HEK293T (cell line): Measurements from ENCODE around the gene CCNH.

Source experiments
- CTCF ChIA-PET: fragments of 350-600 bp; formaldehyde crosslinking; extraction: SDS; loops from one replicate; lab custom pipeline; 2021; ENCODE audit warnings: antibody characterized with exemption, inconsistent platforms; lab: Yijun Ruan, JAX
- POLR2A ChIA-PET: fragments of 350-600 bp; formaldehyde crosslinking; extraction: SDS; loops from one replicate; lab custom pipeline; 2020; ENCODE audit warnings: antibody characterized with exemption, inconsistent platforms; lab: Yijun Ruan, JAX
- DNase-seq: peaks from one replicate; pipeline ENCODE4 v3.0.0; 2012; ENCODE audit warnings: mixed read lengths; ENCODE audit errors: extremely low spot score
- ARNT ChIP-seq: fragments of 450-650 bp; IDR thresholded peaks from 2 replicates; pipeline ENCODE4 v1.6.1; 2017; ENCODE audit warnings: mild to moderate bottlenecking
- BHLHE40 ChIP-seq: fragments of 450-650 bp; IDR thresholded peaks from 2 replicates; pipeline ENCODE4 v1.6.1; 2016; ENCODE audit warnings: mild to moderate bottlenecking, moderate library complexity, borderline replicate concordance
- CTBP1 ChIP-seq: fragments of 450-650 bp; IDR thresholded peaks from 2 replicates; pipeline ENCODE4 v1.6.1; 2016; ENCODE audit warnings: borderline replicate concordance
- ELF4 ChIP-seq: fragments of 450-650 bp; IDR thresholded peaks from 2 replicates; pipeline ENCODE4 v1.6.1; 2017; ENCODE audit warnings: antibody characterized with exemption
- FOXA1 ChIP-seq: fragments of 450-650 bp; IDR thresholded peaks from 2 replicates; pipeline ENCODE4 v1.6.1; 2016; ENCODE audit warnings: mild to moderate bottlenecking
- FOXK2 ChIP-seq: fragments of 450-650 bp; IDR thresholded peaks from 2 replicates; pipeline ENCODE4 v1.6.1; 2016; ENCODE audit warnings: mild to moderate bottlenecking
- FOXM1 ChIP-seq: fragments of 450-650 bp; IDR thresholded peaks from 2 replicates; pipeline ENCODE4 v1.6.1; 2017; ENCODE audit warnings: mild to moderate bottlenecking, borderline replicate concordance
- HDGF ChIP-seq: fragments of 450-650 bp; IDR thresholded peaks from 2 replicates; pipeline ENCODE4 v1.6.1; 2017; ENCODE audit warnings: antibody characterized with exemption, borderline replicate concordance
- L3MBTL2 ChIP-seq: fragments of 450-650 bp; conservative IDR thresholded peaks from 2 replicates; pipeline ENCODE4 v1.6.1; 2016; ENCODE audit warnings: mild to moderate bottlenecking
- LEF1 ChIP-seq: fragments of 450-650 bp; IDR thresholded peaks from 2 replicates; pipeline ENCODE4 v1.6.1; 2017; ENCODE audit warnings: mild to moderate bottlenecking, borderline replicate concordance
- NFRKB ChIP-seq: fragments of 450-650 bp; IDR thresholded peaks from 2 replicates; pipeline ENCODE4 v1.6.1; 2016; ENCODE audit warnings: mild to moderate bottlenecking, moderate library complexity
- SP1 ChIP-seq: fragments of 450-650 bp; IDR thresholded peaks from 2 replicates; pipeline ENCODE4 v1.6.1; 2017
- SUZ12 ChIP-seq: fragments of 450-650 bp; IDR thresholded peaks from 2 replicates; pipeline ENCODE4 v1.6.1; 2016; ENCODE audit warnings: mild to moderate bottlenecking
- TARDBP ChIP-seq: fragments of 450-650 bp; IDR thresholded peaks from 2 replicates; pipeline ENCODE4 v1.6.1; 2016
- ZNF384 ChIP-seq: fragments of 450-650 bp; IDR thresholded peaks from 2 replicates; pipeline ENCODE4 v1.6.1; 2016
- TF ChIP-seq, protein P1 (sequence below): fragments of 450-650 bp; IDR thresholded peaks from 2 replicates; pipeline ENCODE4 v1.6.1; 2016

CCNH gene

DNA sequence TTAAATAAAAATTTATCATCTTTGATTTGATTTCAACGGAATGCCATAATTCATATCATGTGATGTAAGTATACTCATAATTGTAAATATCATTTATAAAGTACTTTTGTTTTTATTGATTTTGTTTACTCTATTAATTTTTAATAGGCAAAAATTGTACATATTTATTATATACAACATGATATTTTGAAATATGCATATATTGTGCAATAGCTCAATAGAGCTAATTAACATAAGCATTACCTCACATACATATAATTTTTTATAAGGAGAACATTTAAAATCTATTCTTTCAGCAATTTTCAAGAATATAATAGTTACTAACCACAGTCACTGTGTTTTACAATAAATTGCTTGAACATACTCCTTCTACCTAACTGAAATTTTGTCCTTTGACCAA lies 25.0 kb upstream of the CCNH start:
- TF ChIP-seq TARDBP: no peak
- no peak for TF ChIP-seq LEF1
- TF ChIP-seq ZNF384: no peak
- no peak for TF ChIP-seq SP1
- TF ChIP-seq BHLHE40: no peak
- no peak for TF ChIP-seq ARNT
- TF ChIP-seq, protein P1, sequence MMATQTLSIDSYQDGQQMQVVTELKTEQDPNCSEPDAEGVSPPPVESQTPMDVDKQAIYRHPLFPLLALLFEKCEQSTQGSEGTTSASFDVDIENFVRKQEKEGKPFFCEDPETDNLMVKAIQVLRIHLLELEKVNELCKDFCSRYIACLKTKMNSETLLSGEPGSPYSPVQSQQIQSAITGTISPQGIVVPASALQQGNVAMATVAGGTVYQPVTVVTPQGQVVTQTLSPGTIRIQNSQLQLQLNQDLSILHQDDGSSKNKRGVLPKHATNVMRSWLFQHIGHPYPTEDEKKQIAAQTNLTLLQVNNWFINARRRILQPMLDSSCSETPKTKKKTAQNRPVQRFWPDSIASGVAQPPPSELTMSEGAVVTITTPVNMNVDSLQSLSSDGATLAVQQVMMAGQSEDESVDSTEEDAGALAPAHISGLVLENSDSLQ: no peak
- no peak for TF ChIP-seq HDGF
- no peak for TF ChIP-seq L3MBTL2
- CTCF ChIA-PET: no interaction called here
- POLR2A ChIA-PET: no interaction called here
- no peak for DNase-seq

DNA sequence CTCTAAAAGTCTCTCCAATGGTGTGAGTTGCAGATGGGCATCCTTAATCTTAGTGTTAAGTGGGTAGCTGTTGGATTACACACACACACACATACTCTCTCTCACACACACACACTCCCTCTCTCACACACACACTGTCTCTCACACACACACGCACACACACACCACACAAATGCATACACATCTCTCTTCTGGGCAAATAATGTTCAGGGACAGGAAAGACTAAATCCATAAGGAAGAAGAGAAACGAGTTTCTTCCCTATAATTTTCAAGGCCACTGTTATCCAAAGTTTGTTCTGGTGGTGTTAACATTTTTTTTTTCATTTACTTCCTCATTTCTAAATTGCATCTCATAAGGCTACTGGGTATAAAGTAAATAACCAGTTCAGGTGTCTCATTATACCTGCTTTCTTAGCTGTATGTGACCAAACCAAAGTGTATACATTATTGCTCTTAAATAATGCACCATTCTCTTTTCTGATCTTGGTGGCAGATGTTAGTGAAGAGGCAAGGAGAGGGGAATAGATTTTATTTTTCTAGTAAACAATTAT lies 22.5 kb upstream of the CCNH start:
- DNase-seq: no peak
- no peak for TF ChIP-seq HDGF
- TF ChIP-seq ARNT: no peak
- TF ChIP-seq, protein P1: no peak
- no peak for TF ChIP-seq FOXM1
- TF ChIP-seq CTBP1: no peak
- no peak for TF ChIP-seq NFRKB
- TF ChIP-seq FOXK2: no peak
- no peak for TF ChIP-seq TARDBP
- TF ChIP-seq L3MBTL2: no peak
- no peak for TF ChIP-seq BHLHE40
- TF ChIP-seq LEF1: no peak
- no peak for TF ChIP-seq ELF4
- TF ChIP-seq ZNF384: no peak
- ChIA-PET CTCF (no interaction called here), POLR2A (no interaction called here)

DNA sequence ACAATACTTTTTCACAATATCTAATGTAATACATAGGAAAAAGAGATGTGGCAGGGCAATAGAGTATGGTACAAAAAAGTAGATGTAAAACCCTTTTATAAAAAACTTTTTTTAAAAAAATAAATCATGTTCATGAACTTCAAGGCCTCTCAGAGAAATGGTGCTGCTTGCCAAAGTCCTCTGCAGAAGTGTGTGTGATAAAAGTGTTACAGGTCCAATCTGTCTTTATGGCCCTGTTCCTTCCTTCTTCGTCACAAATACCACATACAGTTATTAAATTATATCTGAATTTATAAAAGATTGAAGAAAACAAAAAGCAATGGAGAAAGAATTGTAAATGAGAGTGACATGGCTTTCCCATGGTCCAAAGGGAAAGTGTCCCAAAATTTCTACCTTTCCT lies 21.7 kb upstream of the CCNH start:
- POLR2A ChIA-PET: no interaction called here
- no peak for TF ChIP-seq LEF1
- no peak for TF ChIP-seq CTBP1
- TF ChIP-seq FOXA1: no peak
- TF ChIP-seq, protein P1: no peak
- no peak for TF ChIP-seq FOXK2
- no peak for TF ChIP-seq SUZ12
- TF ChIP-seq FOXM1: no peak
- TF ChIP-seq ZNF384: no peak
- no peak for TF ChIP-seq ARNT
- CTCF ChIA-PET: no interaction called here

DNA sequence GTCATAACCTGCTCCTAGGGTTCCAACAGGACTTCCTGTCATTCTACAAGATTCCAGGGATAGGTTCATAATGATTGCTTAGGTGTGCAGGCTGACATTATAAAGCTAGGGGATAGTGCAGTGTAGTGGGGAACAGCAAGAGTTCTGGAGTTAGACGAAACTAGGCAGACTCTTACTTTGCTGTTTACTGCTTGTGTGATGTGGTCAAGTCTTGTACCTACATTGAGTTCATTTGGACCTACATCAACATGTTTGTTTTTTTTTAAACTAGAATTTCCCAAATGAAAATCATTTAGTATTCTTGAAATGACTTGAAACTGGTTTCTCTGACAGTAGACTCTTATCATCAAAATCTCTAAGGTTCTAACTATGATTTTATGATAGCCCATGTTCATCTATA lies 21.2 kb upstream of the CCNH start:
- POLR2A ChIA-PET: no interaction called here
- no peak for DNase-seq
- CTCF ChIA-PET: no interaction called here
- TF ChIP-seq FOXK2: no peak
- TF ChIP-seq FOXA1: no peak
- TF ChIP-seq LEF1: no peak
- no peak for TF ChIP-seq TARDBP
- TF ChIP-seq, protein P1: no peak
- no peak for TF ChIP-seq ARNT
- no peak for TF ChIP-seq ELF4
- TF ChIP-seq CTBP1: no peak
- no peak for TF ChIP-seq NFRKB
- TF ChIP-seq L3MBTL2: no peak
- no peak for TF ChIP-seq FOXM1

More for the DNA sequence above, 21.7 kb upstream of the CCNH start:
- DNase-seq: no peak

DNA sequence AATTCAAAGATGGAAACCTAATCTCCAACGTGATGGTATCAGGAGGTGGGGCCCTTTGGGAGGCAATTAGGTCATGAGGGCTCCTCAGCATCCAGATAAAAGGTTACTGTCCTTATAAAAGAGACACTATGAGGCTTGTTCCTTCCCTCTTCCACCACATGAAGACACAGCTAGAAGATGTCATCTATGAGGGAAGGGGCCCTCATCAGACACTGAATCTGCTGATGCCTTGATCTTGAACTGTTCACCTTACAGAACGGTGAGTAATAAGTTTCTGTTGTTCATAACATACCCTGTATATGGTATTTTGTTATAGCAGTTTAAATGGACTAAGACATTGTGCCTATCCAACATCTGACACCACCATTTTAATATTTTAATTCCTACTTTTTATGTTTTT lies 19.7 kb upstream of the CCNH start:
- TF ChIP-seq, protein P1: no peak
- no peak for TF ChIP-seq SP1
- TF ChIP-seq HDGF: no peak
- TF ChIP-seq ZNF384: no peak
- no peak for TF ChIP-seq ELF4
- ChIA-PET CTCF (no interaction called here), POLR2A (no interaction called here)
- DNase-seq: no peak
